HEK293 (cell line): ENCODE measurements around the gene FGF12.

Experiments used
- CTCF ChIA-PET: fragments of 350-600 bp; formaldehyde crosslinking; extraction: SDS; loops from one replicate; lab custom pipeline; 2021; ENCODE audit warnings: antibody characterized with exemption; lab: Yijun Ruan, JAX
- POLR2A ChIA-PET: fragments of 300-600 bp; formaldehyde crosslinking; extraction: SDS; loops from one replicate; lab custom pipeline; 2020; ENCODE audit warnings: antibody characterized with exemption, inconsistent platforms; lab: Yijun Ruan, JAX
- H3K27ac ChIP-seq: fragments of 200-500 bp; sonication (Bioruptor generic); 2 replicates; pipeline ENCODE4 v1.5.1; 2014; ENCODE audit warnings: low read depth, low read length, control low read depth, inconsistent platforms; ENCODE audit errors: extremely low read depth
- H3K36me3 ChIP-seq, 2 experiments: fragments of 200-500 bp in 1 of 2; sonication (Bioruptor generic) in 1 of 2; 1 replicate in 1 of 2; 2 replicates in 1 of 2; pipeline ENCODE4 v1.5.1; 2014 to 2017; ENCODE audit warnings: inconsistent platforms in 2 of 2, low read length in 2 of 2; ENCODE audit not compliant: control insufficient read depth in 2 of 2, insufficient read depth in 1 of 2
- H3K4me1 ChIP-seq: fragments of 200-500 bp; sonication (Bioruptor generic); 2 replicates; pipeline ENCODE4 v1.5.1; 2014; ENCODE audit warnings: mild to moderate bottlenecking, low read length, inconsistent platforms; ENCODE audit not compliant: control insufficient read depth, insufficient read depth
- H3K4me3 ChIP-seq: 2 replicates; pipeline ENCODE4 v1.5.1; 2011; ENCODE audit warnings: low read depth, mild to moderate bottlenecking, control low read depth, low read length, moderate library complexity
- H3K9me3 ChIP-seq: fragments of 200-500 bp; sonication (Bioruptor generic); 2 replicates; pipeline ENCODE4 v1.5.1; 2014; ENCODE audit warnings: low read depth, low read length, inconsistent platforms; ENCODE audit not compliant: control insufficient read depth, insufficient read depth
- GLI4 ChIP-seq: fragments of 450-650 bp; formaldehyde crosslinking; IDR thresholded peaks from 2 replicates; pipeline ENCODE4 v1.5.1; 2016; ENCODE audit warnings: missing biosample characterization, missing genetic modification characterization
- KLF10 ChIP-seq: fragments of 450-650 bp; IDR thresholded peaks from 2 replicates; pipeline ENCODE4 v1.5.1; 2018; ENCODE audit warnings: missing biosample characterization, mild to moderate bottlenecking, missing genetic modification characterization
- KLF8 ChIP-seq: fragments of 450-650 bp; formaldehyde crosslinking; IDR thresholded peaks from 2 replicates; pipeline ENCODE4 v1.5.1; 2016; ENCODE audit warnings: missing biosample characterization, missing genetic modification characterization
- SCRT2 ChIP-seq: fragments of 450-650 bp; formaldehyde crosslinking; IDR thresholded peaks from 2 replicates; pipeline ENCODE4 v1.5.1; 2016; ENCODE audit warnings: missing biosample characterization, missing genetic modification characterization
- WT1 ChIP-seq: fragments of 450-650 bp; formaldehyde crosslinking; IDR thresholded peaks from 2 replicates; pipeline ENCODE4 v1.5.1; 2016; ENCODE audit warnings: missing biosample characterization, missing genetic modification characterization
- ZBTB48 ChIP-seq: fragments of 450-650 bp; formaldehyde crosslinking; IDR thresholded peaks from 2 replicates; pipeline ENCODE4 v1.5.1; 2016; ENCODE audit warnings: missing biosample characterization, missing genetic modification characterization
- ZFHX2 ChIP-seq: fragments of 450-650 bp; formaldehyde crosslinking; conservative IDR thresholded peaks from 2 replicates; pipeline ENCODE4 v1.5.1; 2016; ENCODE audit warnings: missing biosample characterization, missing genetic modification characterization
- ZNF121 ChIP-seq: fragments of 450-650 bp; formaldehyde crosslinking; IDR thresholded peaks from 2 replicates; pipeline ENCODE4 v1.5.1; 2016; ENCODE audit warnings: missing biosample characterization, missing genetic modification characterization
- ZNF140 ChIP-seq: fragments of 450-650 bp; formaldehyde crosslinking; IDR thresholded peaks from 2 replicates; pipeline ENCODE4 v1.5.1; 2016; ENCODE audit warnings: missing biosample characterization, missing genetic modification characterization
- ZNF174 ChIP-seq: fragments of 450-650 bp; formaldehyde crosslinking; IDR thresholded peaks from 2 replicates; pipeline ENCODE4 v1.5.0; 2017; ENCODE audit warnings: missing biosample characterization, mild to moderate bottlenecking, missing genetic modification characterization
- ZNF184 ChIP-seq: fragments of 450-650 bp; IDR thresholded peaks from 2 replicates; pipeline ENCODE4 v1.5.1; 2018; ENCODE audit warnings: missing biosample characterization, mild to moderate bottlenecking, missing genetic modification characterization
- ZNF214 ChIP-seq: fragments of 450-650 bp; formaldehyde crosslinking; IDR thresholded peaks from 2 replicates; pipeline ENCODE4 v1.5.1; 2017; ENCODE audit warnings: missing biosample characterization, mild to moderate bottlenecking, missing genetic modification characterization, borderline replicate concordance
- ZNF324 ChIP-seq: fragments of 450-650 bp; formaldehyde crosslinking; IDR thresholded peaks from 2 replicates; pipeline ENCODE4 v1.5.1; 2016; ENCODE audit warnings: missing biosample characterization, missing genetic modification characterization
- ZNF341 ChIP-seq: fragments of 450-650 bp; formaldehyde crosslinking; IDR thresholded peaks from 2 replicates; pipeline ENCODE4; 2016; ENCODE audit warnings: low read depth, missing biosample characterization, missing genetic modification characterization
- ZNF404 ChIP-seq: fragments of 450-650 bp; formaldehyde crosslinking; IDR thresholded peaks from 2 replicates; pipeline ENCODE4 v1.5.1; 2017; ENCODE audit warnings: missing biosample characterization, missing genetic modification characterization
- ZNF433 ChIP-seq: fragments of 450-650 bp; formaldehyde crosslinking; IDR thresholded peaks from 2 replicates; pipeline ENCODE4 v1.5.1; 2016; ENCODE audit warnings: missing biosample characterization, missing genetic modification characterization, low read depth
- ZNF624 ChIP-seq: fragments of 450-650 bp; formaldehyde crosslinking; IDR thresholded peaks from 2 replicates; pipeline ENCODE4 v1.5.1; 2017; ENCODE audit warnings: missing biosample characterization, missing genetic modification characterization
- ZSCAN23 ChIP-seq: fragments of 450-650 bp; formaldehyde crosslinking; IDR thresholded peaks from 2 replicates; pipeline ENCODE4 v1.5.1; 2016; ENCODE audit warnings: missing biosample characterization, missing genetic modification characterization
- TF ChIP-seq, protein P1 (sequence below): fragments of 450-650 bp; formaldehyde crosslinking; IDR thresholded peaks from 2 replicates; pipeline ENCODE4 v1.5.1; 2016; ENCODE audit warnings: missing biosample characterization, missing genetic modification characterization
- TF ChIP-seq, protein P2 (sequence below): fragments of 450-650 bp; IDR thresholded peaks from 2 replicates; pipeline ENCODE4 v1.5.1; 2018; ENCODE audit warnings: missing biosample characterization, mild to moderate bottlenecking, missing genetic modification characterization
- TF ChIP-seq, protein P3 (sequence below): fragments of 450-650 bp; formaldehyde crosslinking; IDR thresholded peaks from 2 replicates; pipeline ENCODE4 v1.5.1; 2016; ENCODE audit warnings: missing biosample characterization, missing genetic modification characterization, borderline replicate concordance
- TF ChIP-seq, protein P4 (sequence below): fragments of 450-650 bp; formaldehyde crosslinking; IDR thresholded peaks from 2 replicates; pipeline ENCODE4 v1.5.1; 2016; ENCODE audit warnings: missing biosample characterization, missing genetic modification characterization
- TF ChIP-seq, protein P5 (sequence below): fragments of 450-650 bp; formaldehyde crosslinking; IDR thresholded peaks from 2 replicates; pipeline ENCODE4 v1.5.1; 2016; ENCODE audit warnings: missing biosample characterization, missing genetic modification characterization, low read depth

FGF12 gene

DNA sequence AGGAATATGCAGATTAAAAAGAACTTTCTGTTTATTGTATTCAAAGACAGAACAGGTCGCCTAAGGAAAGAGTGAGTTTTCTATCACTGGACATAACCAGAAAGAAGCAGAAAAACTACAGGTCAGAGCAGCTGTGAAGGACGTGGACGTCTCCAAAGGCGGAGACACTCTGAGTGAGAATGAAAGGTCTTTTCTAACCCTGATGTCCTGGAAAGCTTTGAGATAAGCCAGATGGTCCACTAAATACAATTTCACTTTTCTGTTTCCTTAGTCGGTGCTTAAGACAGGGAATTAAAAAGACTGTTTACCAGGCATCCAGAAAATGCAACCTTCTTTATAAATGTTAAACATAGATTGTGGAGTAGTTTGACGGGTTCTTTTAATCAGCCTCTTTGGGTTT lies 360.4 kb downstream of the FGF12 start (continued):
- TF ChIP-seq, protein P1, sequence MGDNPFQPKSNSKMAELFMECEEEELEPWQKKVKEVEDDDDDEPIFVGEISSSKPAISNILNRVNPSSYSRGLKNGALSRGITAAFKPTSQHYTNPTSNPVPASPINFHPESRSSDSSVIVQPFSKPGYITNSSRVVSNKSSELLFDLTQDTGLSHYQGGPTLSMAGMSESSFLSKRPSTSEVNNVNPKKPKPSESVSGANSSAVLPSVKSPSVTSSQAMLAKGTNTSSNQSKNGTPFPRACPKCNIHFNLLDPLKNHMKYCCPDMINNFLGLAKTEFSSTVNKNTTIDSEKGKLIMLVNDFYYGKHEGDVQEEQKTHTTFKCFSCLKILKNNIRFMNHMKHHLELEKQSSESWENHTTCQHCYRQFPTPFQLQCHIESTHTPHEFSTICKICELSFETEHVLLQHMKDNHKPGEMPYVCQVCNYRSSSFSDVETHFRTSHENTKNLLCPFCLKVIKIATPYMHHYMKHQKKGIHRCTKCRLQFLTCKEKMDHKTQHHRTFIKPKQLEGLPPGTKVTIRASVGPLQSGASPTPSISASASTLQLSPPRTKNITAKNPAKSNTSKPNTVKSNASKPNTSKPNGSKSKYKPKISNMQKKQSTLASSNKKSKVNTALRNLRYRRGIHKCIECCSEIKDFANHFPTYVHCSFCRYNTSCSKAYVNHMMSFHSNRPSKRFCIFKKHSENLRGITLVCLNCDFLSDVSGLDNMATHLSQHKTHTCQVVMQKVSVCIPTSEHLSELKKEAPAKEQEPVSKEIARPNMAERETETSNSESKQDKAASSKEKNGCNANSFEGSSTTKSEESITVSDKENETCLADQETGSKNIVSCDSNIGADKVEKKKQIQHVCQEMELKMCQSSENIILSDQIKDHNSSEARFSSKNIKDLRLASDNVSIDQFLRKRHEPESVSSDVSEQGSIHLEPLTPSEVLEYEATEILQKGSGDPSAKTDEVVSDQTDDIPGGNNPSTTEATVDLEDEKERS (tag by site-specific recombination), result no peak
- TF ChIP-seq ZNF214 (tag by site-specific recombination), result no peak
- no peak for TF ChIP-seq ZNF174 (tag by site-specific recombination)
- no peak for TF ChIP-seq ZNF324 (tag by site-specific recombination)
- TF ChIP-seq ZNF121 (tag by site-specific recombination), result no peak
- TF ChIP-seq ZNF624 (tag by site-specific recombination), result no peak
- no peak for TF ChIP-seq KLF8

DNA sequence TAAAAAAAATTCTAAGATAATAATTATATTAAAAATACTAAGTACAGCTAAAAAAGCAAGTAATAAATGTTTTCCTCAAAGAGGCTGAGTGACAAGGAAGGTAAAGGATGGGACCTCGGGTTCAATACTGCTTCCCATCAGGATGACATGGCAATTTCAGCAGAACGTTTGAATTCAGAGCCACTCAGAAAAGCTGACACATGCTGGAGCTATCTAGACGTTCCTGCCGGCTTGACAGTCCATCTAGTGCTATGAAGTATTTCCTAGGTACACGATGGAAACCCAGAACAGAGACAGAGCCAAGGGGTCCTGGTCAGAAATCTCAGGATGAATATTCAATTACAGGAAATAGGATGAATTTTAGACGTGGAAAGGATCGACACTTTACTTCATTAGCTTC lies 361.8 kb downstream of the FGF12 start:
- Histone ChIP-seq H3K4me3 (no peak overlapping the region), H3K27ac (no peak overlapping the region), H3K4me1 (no peaks in the 10 kb centered on the region), H3K36me3 (no peaks in the 10 kb centered on the region), H3K9me3 (no peaks in the 10 kb centered on the region)
- POLR2A ChIA-PET, result no interaction called here
- CTCF ChIA-PET, result no interaction called here
- TF ChIP-seq ZFHX2 (no peak), GLI4 (tag by site-specific recombination) (no peak), WT1 (tag by site-specific recombination) (no peak), ZNF341 (tag by site-specific recombination) (no peak), ZNF433 (no peak), ZNF184 (tag by site-specific recombination) (no peak), ZSCAN23 (no peak), KLF10 (tag by site-specific recombination) (no peak), ZNF140 (tag by site-specific recombination) (no peak), ZBTB48 (tag by site-specific recombination) (no peak), ZNF404 (tag by site-specific recombination) (no peak), SCRT2 (no peak)
- TF ChIP-seq, protein P2, sequence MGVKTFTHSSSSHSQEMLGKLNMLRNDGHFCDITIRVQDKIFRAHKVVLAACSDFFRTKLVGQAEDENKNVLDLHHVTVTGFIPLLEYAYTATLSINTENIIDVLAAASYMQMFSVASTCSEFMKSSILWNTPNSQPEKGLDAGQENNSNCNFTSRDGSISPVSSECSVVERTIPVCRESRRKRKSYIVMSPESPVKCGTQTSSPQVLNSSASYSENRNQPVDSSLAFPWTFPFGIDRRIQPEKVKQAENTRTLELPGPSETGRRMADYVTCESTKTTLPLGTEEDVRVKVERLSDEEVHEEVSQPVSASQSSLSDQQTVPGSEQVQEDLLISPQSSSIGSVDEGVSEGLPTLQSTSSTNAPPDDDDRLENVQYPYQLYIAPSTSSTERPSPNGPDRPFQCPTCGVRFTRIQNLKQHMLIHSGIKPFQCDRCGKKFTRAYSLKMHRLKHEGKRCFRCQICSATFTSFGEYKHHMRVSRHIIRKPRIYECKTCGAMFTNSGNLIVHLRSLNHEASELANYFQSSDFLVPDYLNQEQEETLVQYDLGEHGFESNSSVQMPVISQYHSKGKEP (tag by site-specific recombination), result no peak
- TF ChIP-seq, protein P3, sequence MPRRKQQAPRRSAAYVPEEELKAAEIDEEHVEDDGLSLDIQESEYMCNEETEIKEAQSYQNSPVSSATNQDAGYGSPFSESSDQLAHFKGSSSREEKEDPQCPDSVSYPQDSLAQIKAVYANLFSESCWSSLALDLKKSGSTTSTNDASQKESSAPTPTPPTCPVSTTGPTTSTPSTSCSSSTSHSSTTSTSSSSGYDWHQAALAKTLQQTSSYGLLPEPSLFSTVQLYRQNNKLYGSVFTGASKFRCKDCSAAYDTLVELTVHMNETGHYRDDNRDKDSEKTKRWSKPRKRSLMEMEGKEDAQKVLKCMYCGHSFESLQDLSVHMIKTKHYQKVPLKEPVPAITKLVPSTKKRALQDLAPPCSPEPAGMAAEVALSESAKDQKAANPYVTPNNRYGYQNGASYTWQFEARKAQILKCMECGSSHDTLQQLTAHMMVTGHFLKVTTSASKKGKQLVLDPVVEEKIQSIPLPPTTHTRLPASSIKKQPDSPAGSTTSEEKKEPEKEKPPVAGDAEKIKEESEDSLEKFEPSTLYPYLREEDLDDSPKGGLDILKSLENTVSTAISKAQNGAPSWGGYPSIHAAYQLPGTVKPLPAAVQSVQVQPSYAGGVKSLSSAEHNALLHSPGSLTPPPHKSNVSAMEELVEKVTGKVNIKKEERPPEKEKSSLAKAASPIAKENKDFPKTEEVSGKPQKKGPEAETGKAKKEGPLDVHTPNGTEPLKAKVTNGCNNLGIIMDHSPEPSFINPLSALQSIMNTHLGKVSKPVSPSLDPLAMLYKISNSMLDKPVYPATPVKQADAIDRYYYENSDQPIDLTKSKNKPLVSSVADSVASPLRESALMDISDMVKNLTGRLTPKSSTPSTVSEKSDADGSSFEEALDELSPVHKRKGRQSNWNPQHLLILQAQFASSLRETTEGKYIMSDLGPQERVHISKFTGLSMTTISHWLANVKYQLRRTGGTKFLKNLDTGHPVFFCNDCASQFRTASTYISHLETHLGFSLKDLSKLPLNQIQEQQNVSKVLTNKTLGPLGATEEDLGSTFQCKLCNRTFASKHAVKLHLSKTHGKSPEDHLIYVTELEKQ, result no peak
- TF ChIP-seq, protein P4, sequence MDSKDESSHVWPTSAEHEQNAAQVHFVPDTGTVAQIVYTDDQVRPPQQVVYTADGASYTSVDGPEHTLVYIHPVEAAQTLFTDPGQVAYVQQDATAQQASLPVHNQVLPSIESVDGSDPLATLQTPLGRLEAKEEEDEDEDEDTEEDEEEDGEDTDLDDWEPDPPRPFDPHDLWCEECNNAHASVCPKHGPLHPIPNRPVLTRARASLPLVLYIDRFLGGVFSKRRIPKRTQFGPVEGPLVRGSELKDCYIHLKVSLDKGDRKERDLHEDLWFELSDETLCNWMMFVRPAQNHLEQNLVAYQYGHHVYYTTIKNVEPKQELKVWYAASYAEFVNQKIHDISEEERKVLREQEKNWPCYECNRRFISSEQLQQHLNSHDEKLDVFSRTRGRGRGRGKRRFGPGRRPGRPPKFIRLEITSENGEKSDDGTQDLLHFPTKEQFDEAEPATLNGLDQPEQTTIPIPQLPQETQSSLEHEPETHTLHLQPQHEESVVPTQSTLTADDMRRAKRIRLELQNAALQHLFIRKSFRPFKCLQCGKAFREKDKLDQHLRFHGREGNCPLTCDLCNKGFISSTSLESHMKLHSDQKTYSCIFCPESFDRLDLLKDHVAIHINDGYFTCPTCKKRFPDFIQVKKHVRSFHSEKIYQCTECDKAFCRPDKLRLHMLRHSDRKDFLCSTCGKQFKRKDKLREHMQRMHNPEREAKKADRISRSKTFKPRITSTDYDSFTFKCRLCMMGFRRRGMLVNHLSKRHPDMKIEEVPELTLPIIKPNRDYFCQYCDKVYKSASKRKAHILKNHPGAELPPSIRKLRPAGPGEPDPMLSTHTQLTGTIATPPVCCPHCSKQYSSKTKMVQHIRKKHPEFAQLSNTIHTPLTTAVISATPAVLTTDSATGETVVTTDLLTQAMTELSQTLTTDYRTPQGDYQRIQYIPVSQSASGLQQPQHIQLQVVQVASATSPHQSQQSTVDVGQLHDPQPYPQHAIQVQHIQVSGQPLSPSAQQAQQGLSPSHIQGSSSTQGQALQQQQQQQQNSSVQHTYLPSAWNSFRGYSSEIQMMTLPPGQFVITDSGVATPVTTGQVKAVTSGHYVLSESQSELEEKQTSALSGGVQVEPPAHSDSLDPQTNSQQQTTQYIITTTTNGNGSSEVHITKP (tag by site-specific recombination), result no peak
- TF ChIP-seq, protein P5, sequence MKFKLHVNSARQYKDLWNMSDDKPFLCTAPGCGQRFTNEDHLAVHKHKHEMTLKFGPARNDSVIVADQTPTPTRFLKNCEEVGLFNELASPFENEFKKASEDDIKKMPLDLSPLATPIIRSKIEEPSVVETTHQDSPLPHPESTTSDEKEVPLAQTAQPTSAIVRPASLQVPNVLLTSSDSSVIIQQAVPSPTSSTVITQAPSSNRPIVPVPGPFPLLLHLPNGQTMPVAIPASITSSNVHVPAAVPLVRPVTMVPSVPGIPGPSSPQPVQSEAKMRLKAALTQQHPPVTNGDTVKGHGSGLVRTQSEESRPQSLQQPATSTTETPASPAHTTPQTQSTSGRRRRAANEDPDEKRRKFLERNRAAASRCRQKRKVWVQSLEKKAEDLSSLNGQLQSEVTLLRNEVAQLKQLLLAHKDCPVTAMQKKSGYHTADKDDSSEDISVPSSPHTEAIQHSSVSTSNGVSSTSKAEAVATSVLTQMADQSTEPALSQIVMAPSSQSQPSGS, result no peak
